SK-N-SH (cell line): Measurements from ENCODE around the gene FGF10. TPM values are rescaled to one million over a fixed set of nuclear protein-coding genes. Genes with fewer than 3 reads are reported as not detected.

Source experiments
- CTCF ChIA-PET: fragments of 300-600, 350-600 bp; formaldehyde crosslinking; extraction: SDS; loops from one replicate; lab custom pipeline; 2021; lab: Yijun Ruan, JAX
- POLR2A ChIA-PET: fragments of 350-600 bp; sonication (Branson Sonifier 250); formaldehyde crosslinking; extraction: SDS; loops from one replicate; lab custom pipeline; 2020; ENCODE audit warnings: antibody characterized with exemption, inconsistent platforms; lab: Yijun Ruan, JAX
- DNase-seq: peaks from one replicate; pipeline ENCODE4 v3.0.0; 2012
- H2AFZ ChIP-seq: fragments of 200-600 bp; sonication (generic); 2 replicates; pipeline ENCODE4 v1.8.1; 2016; ENCODE audit warnings: antibody characterized with exemption, mild to moderate bottlenecking, low read depth
- H3F3A ChIP-seq: fragments of 200-600 bp; sonication (generic); replicated peaks from 2 replicates; pipeline ENCODE3; 2016; ENCODE audit warnings: antibody characterized with exemption, mild to moderate bottlenecking; ENCODE audit not compliant: insufficient read depth
- H3K27ac ChIP-seq, 2 experiments: fragments of 200-500 bp in 1 of 2; fragments of 200-600 bp in 1 of 2; sonication (Bioruptor generic) in 1 of 2; sonication (generic), shearing (Covaris generic) in 1 of 2; 2 replicates each; pipeline versions ENCODE4 v1.5.1 to v1.6.1; 2014 to 2016; ENCODE audit warnings: low read depth in 2 of 2, inconsistent platforms in 1 of 2, low read length in 1 of 2, mild to moderate bottlenecking in 1 of 2, mixed read lengths in 1 of 2
- H3K27me3 ChIP-seq: fragments of 200-600 bp; sonication (generic), shearing (Covaris generic); 2 replicates; pipeline ENCODE4 v1.6.1; 2016; ENCODE audit warnings: mixed run types; ENCODE audit not compliant: insufficient read depth
- H3K36me3 ChIP-seq, 2 experiments: fragments of 200-500 bp in 1 of 2; fragments of 200-600 bp in 1 of 2; sonication (Bioruptor generic) in 1 of 2; sonication (generic) in 1 of 2; replicated peaks in 1 of 2; 2 replicates each; pipeline versions ENCODE3 to v1.5.1; 2014 to 2016; ENCODE audit warnings: low read length in 1 of 2, mild to moderate bottlenecking in 1 of 2; ENCODE audit not compliant: insufficient read depth in 2 of 2, control insufficient read depth in 1 of 2
- H3K4me1 ChIP-seq, 2 experiments: fragments of 200-500 bp in 1 of 2; fragments of 200-600 bp in 1 of 2; sonication (Bioruptor generic) in 1 of 2; sonication (generic), shearing (Covaris generic) in 1 of 2; 2 replicates each; pipeline versions ENCODE4 v1.5.1 to v1.6.1; 2014 to 2016; ENCODE audit warnings: low read depth in 1 of 2, low read length in 1 of 2, mixed run types in 1 of 2; ENCODE audit not compliant: insufficient read depth in 2 of 2, control insufficient read depth in 1 of 2
- H3K4me2 ChIP-seq: fragments of 200-600 bp; sonication (generic), shearing (Covaris generic); 2 replicates; pipeline ENCODE4 v1.6.1; 2017; ENCODE audit warnings: mixed run types
- H3K4me3 ChIP-seq, 2 experiments: fragments of 200-500 bp in 1 of 2; fragments of 200-600 bp in 1 of 2; sonication (Bioruptor generic) in 1 of 2; sonication (generic), shearing (Covaris generic) in 1 of 2; 2 replicates each; pipeline versions ENCODE4 v1.5.1 to v1.8.1; 2014 to 2016; ENCODE audit warnings: low read depth in 2 of 2, inconsistent platforms in 1 of 2, low read length in 1 of 2, mild to moderate bottlenecking in 1 of 2, mixed read lengths in 1 of 2, moderate library complexity in 1 of 2
- H3K79me2 ChIP-seq: fragments of 200-600 bp; sonication (generic); 2 replicates; pipeline ENCODE4 v1.8.1; 2017; ENCODE audit warnings: mild to moderate bottlenecking; ENCODE audit not compliant: insufficient read depth
- H3K9ac ChIP-seq: fragments of 200-600 bp; sonication (generic); 2 replicates; pipeline ENCODE4 v1.6.1; 2017; ENCODE audit warnings: mixed run types
- H3K9me2 ChIP-seq: fragments of 200-600 bp; sonication (generic); 2 replicates; pipeline ENCODE4 v1.6.1; 2017; ENCODE audit warnings: mixed run types
- H3K9me3 ChIP-seq: fragments of 200-600 bp; sonication (generic); 2 replicates; pipeline ENCODE4 v1.6.1; 2017; ENCODE audit warnings: mixed run types, mild to moderate bottlenecking, moderate library complexity
- H4K20me1 ChIP-seq: fragments of 200-600 bp; sonication (generic); 2 replicates; pipeline ENCODE4 v1.6.1; 2017; ENCODE audit warnings: mild to moderate bottlenecking, mixed run types; ENCODE audit not compliant: insufficient read depth
- ELF1 ChIP-seq: IDR thresholded peaks from 2 replicates; pipeline ENCODE4 v1.4.0; 2012
- EP300 ChIP-seq, 2 experiments: IDR thresholded peaks; 2 replicates each; pipeline versions ENCODE4 v1.4.0 to v1.6.1; 2012; ENCODE audit warnings: borderline replicate concordance in 1 of 2, low read depth in 1 of 2, low read length in 1 of 2
- FOSL2 ChIP-seq: IDR thresholded peaks from 2 replicates; pipeline ENCODE4 v1.4.0; 2012; ENCODE audit warnings: low read depth, mild to moderate bottlenecking, moderate library complexity, borderline replicate concordance
- FOXM1 ChIP-seq: IDR thresholded peaks from 2 replicates; pipeline ENCODE4 v1.4.0; 2012; ENCODE audit warnings: low read depth, mild to moderate bottlenecking
- GABPA ChIP-seq: IDR thresholded peaks from 2 replicates; pipeline ENCODE4 v1.4.0; 2012; ENCODE audit warnings: low read depth, mild to moderate bottlenecking
- MEF2A ChIP-seq: IDR thresholded peaks from 2 replicates; pipeline ENCODE4 v1.4.0; 2012; ENCODE audit warnings: low read depth, borderline replicate concordance
- NRF1 ChIP-seq: IDR thresholded peaks from 2 replicates; pipeline ENCODE4 v1.6.1; 2012; ENCODE audit warnings: low read depth, mild to moderate bottlenecking, low read length
- RAD21 ChIP-seq: IDR thresholded peaks from 2 replicates; pipeline ENCODE4 v1.6.1; 2012; ENCODE audit warnings: mild to moderate bottlenecking, low read length
- RCOR1 ChIP-seq: fragments of 150-350 bp; IDR thresholded peaks from 2 replicates; pipeline ENCODE4 v1.6.1; 2017; ENCODE audit warnings: antibody characterized with exemption, low read length
- REST ChIP-seq: IDR thresholded peaks from 2 replicates; pipeline ENCODE4 v1.6.1; 2012; ENCODE audit warnings: mild to moderate bottlenecking, low read depth, low read length, moderate library complexity
- RFX5 ChIP-seq: IDR thresholded peaks from 2 replicates; pipeline ENCODE4 v1.6.1; 2012; ENCODE audit warnings: mild to moderate bottlenecking, improper control_type of control experiment, low read length
- TCF12 ChIP-seq: IDR thresholded peaks from 2 replicates; pipeline ENCODE4 v1.4.0; 2012
- TEAD4 ChIP-seq: IDR thresholded peaks from 2 replicates; pipeline ENCODE4 v1.4.0; 2012; ENCODE audit warnings: mild to moderate bottlenecking, borderline replicate concordance; ENCODE audit not compliant: insufficient read depth
- USF1 ChIP-seq: IDR thresholded peaks from 2 replicates; pipeline ENCODE4 v1.4.0; 2012; ENCODE audit warnings: low read depth, borderline replicate concordance
- YY1 ChIP-seq: IDR thresholded peaks from 2 replicates; pipeline ENCODE4 v1.4.0; 2012; ENCODE audit warnings: low read depth, mild to moderate bottlenecking
- ZBTB33 ChIP-seq: IDR thresholded peaks from 2 replicates; pipeline ENCODE4 v1.4.0; 2012; ENCODE audit warnings: low read depth, borderline replicate concordance
- WGBS: methylation state at CpG from one replicate; pipeline ENCODE4 v1.1.6; 2017; ENCODE audit warnings: low lambda C conversion rate; 5-methylcytosine and 5-hydroxymethylcytosine counted together
- polyA plus RNA-seq, 3 experiments: library from polyadenylated mRNA; depleted of rRNA; stranded (reverse); fragments of >200 nt; gene quantifications; 2 replicates each; pipeline ENCODE4 v1.2.3, GENCODE V29; 2012
- TF ChIP-seq, protein P1 (sequence below): IDR thresholded peaks from 2 replicates; pipeline ENCODE4 v1.4.0; 2012; ENCODE audit warnings: low read depth
- TF ChIP-seq, protein P2 (sequence below): fragments of 200-600 bp; sonication (generic); IDR thresholded peaks from 2 replicates; pipeline ENCODE4 v1.6.1; 2017; ENCODE audit warnings: antibody characterized with exemption, mild to moderate bottlenecking, moderate library complexity
- TF ChIP-seq, protein P3 (sequence below): IDR thresholded peaks from 2 replicates; pipeline ENCODE4; 2012

FGF10 gene
- polyA plus RNA-seq, 1 of the 3 experiments (the other 2 are of a cell fraction), result not detected

GRCh38 chr5:44260793-44261192, 128.4 kb downstream of the FGF10 start:
- no peak for TF ChIP-seq RFX5
- TF ChIP-seq ZBTB33, result no peak
- TF ChIP-seq RAD21, result no peak
- no peak for TF ChIP-seq TEAD4
- TF ChIP-seq, protein P1, sequence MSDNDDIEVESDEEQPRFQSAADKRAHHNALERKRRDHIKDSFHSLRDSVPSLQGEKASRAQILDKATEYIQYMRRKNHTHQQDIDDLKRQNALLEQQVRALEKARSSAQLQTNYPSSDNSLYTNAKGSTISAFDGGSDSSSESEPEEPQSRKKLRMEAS, result no peak
- no peak for TF ChIP-seq EP300 (IDR thresholded peaks at IDR 0.05; ENCODE audit: borderline replicate concordance in 1 of 2, low read depth in 1 of 2, low read length in 1 of 2)
- TF ChIP-seq, protein P2, sequence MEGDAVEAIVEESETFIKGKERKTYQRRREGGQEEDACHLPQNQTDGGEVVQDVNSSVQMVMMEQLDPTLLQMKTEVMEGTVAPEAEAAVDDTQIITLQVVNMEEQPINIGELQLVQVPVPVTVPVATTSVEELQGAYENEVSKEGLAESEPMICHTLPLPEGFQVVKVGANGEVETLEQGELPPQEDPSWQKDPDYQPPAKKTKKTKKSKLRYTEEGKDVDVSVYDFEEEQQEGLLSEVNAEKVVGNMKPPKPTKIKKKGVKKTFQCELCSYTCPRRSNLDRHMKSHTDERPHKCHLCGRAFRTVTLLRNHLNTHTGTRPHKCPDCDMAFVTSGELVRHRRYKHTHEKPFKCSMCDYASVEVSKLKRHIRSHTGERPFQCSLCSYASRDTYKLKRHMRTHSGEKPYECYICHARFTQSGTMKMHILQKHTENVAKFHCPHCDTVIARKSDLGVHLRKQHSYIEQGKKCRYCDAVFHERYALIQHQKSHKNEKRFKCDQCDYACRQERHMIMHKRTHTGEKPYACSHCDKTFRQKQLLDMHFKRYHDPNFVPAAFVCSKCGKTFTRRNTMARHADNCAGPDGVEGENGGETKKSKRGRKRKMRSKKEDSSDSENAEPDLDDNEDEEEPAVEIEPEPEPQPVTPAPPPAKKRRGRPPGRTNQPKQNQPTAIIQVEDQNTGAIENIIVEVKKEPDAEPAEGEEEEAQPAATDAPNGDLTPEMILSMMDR, result no peak
- TF ChIP-seq MEF2A, result no peak
- no peak for TF ChIP-seq ELF1
- TF ChIP-seq, protein P3, sequence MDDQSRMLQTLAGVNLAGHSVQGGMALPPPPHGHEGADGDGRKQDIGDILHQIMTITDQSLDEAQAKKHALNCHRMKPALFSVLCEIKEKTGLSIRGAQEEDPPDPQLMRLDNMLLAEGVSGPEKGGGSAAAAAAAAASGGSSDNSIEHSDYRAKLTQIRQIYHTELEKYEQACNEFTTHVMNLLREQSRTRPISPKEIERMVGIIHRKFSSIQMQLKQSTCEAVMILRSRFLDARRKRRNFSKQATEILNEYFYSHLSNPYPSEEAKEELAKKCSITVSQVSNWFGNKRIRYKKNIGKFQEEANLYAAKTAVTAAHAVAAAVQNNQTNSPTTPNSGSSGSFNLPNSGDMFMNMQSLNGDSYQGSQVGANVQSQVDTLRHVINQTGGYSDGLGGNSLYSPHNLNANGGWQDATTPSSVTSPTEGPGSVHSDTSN, result no peak
- no peaks in the 10 kb centered on the region for H3K79me2 ChIP-seq
- no peaks in the 10 kb centered on the region for H3K4me1 ChIP-seq
- H2AFZ ChIP-seq, result no peak overlapping the region
- no peak for DNase-seq
- H3K9me3 ChIP-seq, result no peaks in the 10 kb centered on the region
- no peaks in the 10 kb centered on the region for H3K36me3 ChIP-seq
- no peaks in the 10 kb centered on the region for H3K27me3 ChIP-seq
- H3K4me2 ChIP-seq, result no peak overlapping the region
- H3F3A ChIP-seq, result no peaks in the 10 kb centered on the region
- H3K9ac ChIP-seq, result no peak overlapping the region
- H3K4me3 ChIP-seq, result no peak overlapping the region
- H3K27ac ChIP-seq, result no peak overlapping the region
- no peaks in the 10 kb centered on the region for H4K20me1 ChIP-seq
- ChIA-PET CTCF (no interaction called here), POLR2A (no interaction called here)
- H3K9me2 ChIP-seq, result no peaks in the 10 kb centered on the region

DNA sequence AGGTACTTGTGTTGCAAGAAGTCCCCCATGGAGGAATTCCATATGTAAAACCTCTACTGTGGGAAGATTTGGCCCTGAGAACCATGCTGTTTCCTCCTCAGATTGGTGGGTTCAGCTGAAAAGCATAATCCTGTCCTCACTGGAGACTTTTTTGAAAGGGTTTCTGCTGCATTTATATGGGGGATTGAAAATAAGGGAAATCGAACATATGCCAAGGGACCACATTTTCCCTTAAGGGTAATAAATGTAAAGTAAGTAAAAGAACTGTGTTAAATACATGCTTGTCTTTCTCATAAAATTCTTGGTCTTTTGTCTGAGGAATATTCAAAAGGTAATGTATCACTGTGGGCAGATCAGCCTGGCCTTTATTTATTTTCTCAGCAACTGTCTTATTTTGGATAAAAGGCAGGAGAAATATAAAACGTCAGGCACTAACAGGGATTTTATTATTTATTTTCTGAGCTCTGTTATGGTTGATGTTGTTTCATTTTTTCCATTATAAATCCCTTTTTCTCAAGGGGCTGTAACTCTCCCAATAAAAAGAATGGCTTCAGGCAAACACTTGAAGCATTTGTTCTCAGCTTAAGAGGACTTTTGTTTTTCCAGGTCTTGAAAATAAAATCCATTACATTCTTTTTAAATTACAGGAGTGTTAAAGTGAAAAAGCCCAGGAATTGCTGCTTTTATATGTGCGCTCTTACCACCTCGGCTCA, 131.4 kb downstream of the FGF10 start:
- Histone ChIP-seq H3K9me3 (no peaks in the 10 kb centered on the region), H3K27ac (no peak overlapping the region), H2AFZ (0 out of 2 replicates have a peak overlapping the region, but pooled peaks have one; percentile 35), H3K27me3 (no peaks in the 10 kb centered on the region), H3K9me2 (no peaks in the 10 kb centered on the region), H3K4me3 (no peak overlapping the region), H3K4me2 (no peak overlapping the region), H3F3A (no peaks in the 10 kb centered on the region), H3K79me2 (no peaks in the 10 kb centered on the region), H3K9ac (no peak overlapping the region), H3K4me1 (no peaks in the 10 kb centered on the region), H4K20me1 (no peaks in the 10 kb centered on the region), H3K36me3 (no peaks in the 10 kb centered on the region)
- no peak for DNase-seq
- ChIA-PET CTCF (no interaction called here), POLR2A (no interaction called here)
- 0% methylated on average over 4 of the region's 4 CpGs for WGBS
- TF ChIP-seq YY1 (no peak), NRF1 (no peak), TCF12 (no peak), RCOR1 (no peak), USF1 (no peak), RAD21 (no peak), FOXM1 (no peak), FOSL2 (no peak), REST (no peak), TEAD4 (no peak), GABPA (no peak)
